AG09319 (cell line): ENCODE results near the gene TMEM184A.

Source experiments
- DNase-seq: peaks from one replicate; pipeline ENCODE4 v3.0.0-alpha.2; 2010; ENCODE audit warnings: low read depth; ENCODE audit errors: extremely low read depth
- CTCF ChIP-seq: IDR thresholded peaks from 2 replicates; pipeline ENCODE4 v1.5.1; 2011; ENCODE audit warnings: low read depth, mild to moderate bottlenecking, inconsistent platforms, low read length, moderate library complexity

Gene TMEM184A

GRCh38 chr7:1554333-1555045 lies 1.5 kb downstream of the TMEM184A start:
- no peak for TF ChIP-seq CTCF
- no peak for DNase-seq

GRCh38 chr7:1553512-1554210 lies 2.3 kb downstream of the TMEM184A start:
- DNase-seq, result no peak
- TF ChIP-seq CTCF, result no peak

GRCh38 chr7:1552200-1552599 lies 3.8 kb downstream of the TMEM184A start:
- TF ChIP-seq CTCF, result no peak

GRCh38 chr7:1550846-1551155 lies 5.2 kb downstream of the TMEM184A start:
- DNase-seq, result no peak
- no peak for TF ChIP-seq CTCF

More at GRCh38 chr7:1552200-1552599, 3.8 kb downstream of the TMEM184A start:
- DNase-seq, result no peak

GRCh38 chr7:1550005-1550845 lies 5.8 kb downstream of the TMEM184A start:
- no peak for TF ChIP-seq CTCF
- no peak for DNase-seq

- DNase-seq, result no peak
- no peak for TF ChIP-seq CTCF
Measured at GRCh38 chr7:1549357-1550004, 6.5 kb downstream of the TMEM184A start.
